ENCODE measurements around the gene ETFBKMT. TPM values are rescaled to one million over a fixed set of nuclear protein-coding genes. Genes with fewer than 3 reads are reported as not detected.

ETFBKMT gene
- total RNA-seq, 1 donor from 2014 or later: 2.2 TPM

DNA sequence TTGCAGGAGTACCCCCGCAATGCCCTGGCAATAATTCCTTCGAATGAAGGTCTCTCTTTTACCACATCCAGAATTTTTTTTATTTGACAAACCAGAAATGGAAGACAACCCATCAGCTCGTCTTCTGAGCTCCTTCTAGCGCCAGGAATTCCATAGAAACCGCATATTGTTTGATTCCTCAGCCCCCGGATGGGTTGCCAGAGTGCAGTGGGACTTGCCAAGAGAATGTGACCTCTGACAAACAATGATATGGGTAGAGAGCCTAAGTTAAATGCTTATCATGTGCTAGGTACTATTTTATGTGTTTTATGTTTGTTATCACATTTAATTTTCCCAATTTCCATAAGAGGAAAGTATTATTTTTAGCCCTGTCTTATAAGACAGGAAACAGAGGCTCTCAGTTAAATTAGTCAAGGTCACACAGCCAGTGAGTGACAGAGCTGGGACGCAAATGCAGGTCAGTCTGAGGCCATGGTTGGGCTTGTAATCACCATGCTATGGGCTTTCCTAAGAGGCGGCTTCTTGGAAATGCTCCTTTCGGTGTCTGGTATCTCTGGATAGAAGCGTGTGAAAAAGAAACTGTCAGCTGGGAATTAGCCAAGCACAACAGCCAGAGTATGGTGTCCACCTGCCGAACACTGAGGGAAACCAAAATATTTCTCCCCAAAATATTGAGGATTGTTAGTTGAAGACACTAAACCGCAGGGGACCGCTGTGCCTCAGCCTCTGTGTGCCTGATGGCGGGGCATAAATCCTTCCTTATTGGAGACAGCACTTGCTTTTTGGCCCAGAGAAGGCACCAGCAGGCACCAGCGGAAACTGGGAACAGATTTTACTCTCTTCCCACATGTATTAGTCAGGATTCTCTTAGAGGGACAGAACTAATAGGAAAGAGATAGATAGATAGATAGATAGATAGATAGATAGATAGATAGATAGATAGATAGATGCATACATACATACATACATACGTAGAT lies 29.4 kb upstream of the ETFBKMT start:
- Histone ChIP-seq H3K9ac (ENCODE audit: low read length) (no peak overlapping the region), H3K79me2 (ENCODE audit: insufficient read depth, low read length) (no peaks in the 10 kb centered on the region), H2AFZ (ENCODE audit: low read depth, low read length) (peak overlapping the region; percentile 11), H3K4me3 (ENCODE audit: insufficient read depth, low read depth, low read length) (no peak overlapping the region), H3K9me3 (ENCODE audit: insufficient read depth, low read depth, low read length) (no peaks in the 10 kb centered on the region), H3K27me3 (ENCODE audit: insufficient read depth, low read length) (no peaks in the 10 kb centered on the region), H4K20me1 (ENCODE audit: insufficient read depth, low read length) (no peaks in the 10 kb centered on the region), H3K36me3 (ENCODE audit: insufficient read depth, low read length) (no peaks in the 10 kb centered on the region), H3K4me1 (ENCODE audit: insufficient read depth, low read length) (peaks cover 8% of the 10 kb centered on the region), H3K4me2 (ENCODE audit: low read length) (peak overlapping the region; percentile 45), H3K27ac (ENCODE audit: low read depth, low read length) (no peak overlapping the region)
- FAIRE-seq (no peak), DNase-seq (ENCODE audit: low read depth) (peak; percentile 83)
- no peak overlapping the region for H3K27ac Mint-ChIP-seq (ENCODE audit: unreplicated experiment)
- no peaks in the 10 kb centered on the region for H3K9me3 Mint-ChIP-seq (ENCODE audit: unreplicated experiment)
- H3K4me3 Mint-ChIP-seq (ENCODE audit: unreplicated experiment): no peak overlapping the region
- peaks cover 5% of the 10 kb centered on the region for H3K27me3 Mint-ChIP-seq (ENCODE audit: low read depth, unreplicated experiment)
- H3K36me3 Mint-ChIP-seq (ENCODE audit: low read depth, unreplicated experiment): no peaks in the 10 kb centered on the region
- TF ChIP-seq EZH2 (IDR thresholded peaks at IDR 0.05; ENCODE audit: insufficient read depth, low read length): no peak
- TF ChIP-seq, protein P1, sequence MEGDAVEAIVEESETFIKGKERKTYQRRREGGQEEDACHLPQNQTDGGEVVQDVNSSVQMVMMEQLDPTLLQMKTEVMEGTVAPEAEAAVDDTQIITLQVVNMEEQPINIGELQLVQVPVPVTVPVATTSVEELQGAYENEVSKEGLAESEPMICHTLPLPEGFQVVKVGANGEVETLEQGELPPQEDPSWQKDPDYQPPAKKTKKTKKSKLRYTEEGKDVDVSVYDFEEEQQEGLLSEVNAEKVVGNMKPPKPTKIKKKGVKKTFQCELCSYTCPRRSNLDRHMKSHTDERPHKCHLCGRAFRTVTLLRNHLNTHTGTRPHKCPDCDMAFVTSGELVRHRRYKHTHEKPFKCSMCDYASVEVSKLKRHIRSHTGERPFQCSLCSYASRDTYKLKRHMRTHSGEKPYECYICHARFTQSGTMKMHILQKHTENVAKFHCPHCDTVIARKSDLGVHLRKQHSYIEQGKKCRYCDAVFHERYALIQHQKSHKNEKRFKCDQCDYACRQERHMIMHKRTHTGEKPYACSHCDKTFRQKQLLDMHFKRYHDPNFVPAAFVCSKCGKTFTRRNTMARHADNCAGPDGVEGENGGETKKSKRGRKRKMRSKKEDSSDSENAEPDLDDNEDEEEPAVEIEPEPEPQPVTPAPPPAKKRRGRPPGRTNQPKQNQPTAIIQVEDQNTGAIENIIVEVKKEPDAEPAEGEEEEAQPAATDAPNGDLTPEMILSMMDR (IDR thresholded peaks at IDR 0.05; ENCODE audit: insufficient read depth, low read depth, low read length): no peak
- H3K4me1 Mint-ChIP-seq (ENCODE audit: low read depth, unreplicated experiment): no peaks in the 10 kb centered on the region

DNA sequence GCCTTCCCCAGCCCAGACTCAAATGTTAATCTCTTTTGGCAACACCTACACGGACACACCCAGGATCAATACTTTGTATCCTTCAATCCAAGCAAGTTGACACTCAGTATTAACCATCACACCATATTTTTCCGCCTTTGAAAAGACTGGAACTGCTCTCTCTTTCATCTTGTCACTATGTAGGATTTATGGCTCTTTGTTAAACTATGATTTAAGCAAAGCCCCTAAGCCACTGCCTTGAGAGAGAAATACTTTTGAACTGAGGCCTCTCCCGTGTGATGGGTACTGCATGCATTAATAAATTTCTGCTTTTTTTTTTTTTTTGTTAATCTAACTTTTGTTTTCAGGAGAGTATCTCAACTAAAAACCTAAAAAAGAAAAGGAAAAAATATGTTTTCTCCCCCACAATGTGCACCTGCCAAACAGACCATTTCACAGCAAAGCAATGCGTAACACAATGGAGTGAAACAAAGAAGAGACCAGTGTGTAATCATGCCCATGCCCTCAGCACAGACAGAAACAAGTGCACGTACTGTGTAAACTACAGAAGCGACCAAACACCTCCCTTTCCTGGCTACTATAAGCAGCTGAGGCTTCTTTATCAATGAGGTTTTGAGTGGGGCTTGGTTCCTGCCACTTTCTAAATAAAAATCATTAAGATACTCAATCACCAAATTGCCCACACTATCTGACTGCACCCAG lies 28.3 kb upstream of the ETFBKMT start:
- no peaks in the 10 kb centered on the region for H3K79me2 ChIP-seq (ENCODE audit: insufficient read depth, low read length)
- H2AFZ ChIP-seq (ENCODE audit: low read depth, low read length): no peak overlapping the region
- H3K4me3 ChIP-seq (ENCODE audit: insufficient read depth, low read depth, low read length): no peak overlapping the region
- H3K4me1 ChIP-seq (ENCODE audit: insufficient read depth, low read length): peaks cover 8% of the 10 kb centered on the region
- no peaks in the 10 kb centered on the region for H3K27me3 ChIP-seq (ENCODE audit: insufficient read depth, low read length)
- Mint-ChIP-seq H3K36me3 (ENCODE audit: low read depth, unreplicated experiment) (no peaks in the 10 kb centered on the region), H3K27me3 (ENCODE audit: low read depth, unreplicated experiment) (peaks cover 5% of the 10 kb centered on the region), H3K4me3 (ENCODE audit: unreplicated experiment) (no peak overlapping the region), H3K4me1 (ENCODE audit: low read depth, unreplicated experiment) (no peaks in the 10 kb centered on the region), H3K9me3 (ENCODE audit: unreplicated experiment) (no peaks in the 10 kb centered on the region), H3K27ac (ENCODE audit: unreplicated experiment) (no peak overlapping the region)
- TF ChIP-seq, protein P1 (IDR thresholded peaks at IDR 0.05; ENCODE audit: insufficient read depth, low read depth, low read length): no peak
- TF ChIP-seq EZH2 (IDR thresholded peaks at IDR 0.05; ENCODE audit: insufficient read depth, low read length): no peak
- no peaks in the 10 kb centered on the region for H3K36me3 ChIP-seq (ENCODE audit: insufficient read depth, low read length)
- DNase-seq (ENCODE audit: low read depth): no peak
- no peak overlapping the region for H3K4me2 ChIP-seq (ENCODE audit: low read length)
- no peak overlapping the region for H3K9ac ChIP-seq (ENCODE audit: low read length)
- H3K27ac ChIP-seq (ENCODE audit: low read depth, low read length): no peak overlapping the region
- no peaks in the 10 kb centered on the region for H4K20me1 ChIP-seq (ENCODE audit: insufficient read depth, low read length)
- FAIRE-seq: no peak
- no peaks in the 10 kb centered on the region for H3K9me3 ChIP-seq (ENCODE audit: insufficient read depth, low read depth, low read length)

All from astrocyte (in vitro differentiated cells and primary cell).